ENCODE results near the gene MYO18B.

DNA sequence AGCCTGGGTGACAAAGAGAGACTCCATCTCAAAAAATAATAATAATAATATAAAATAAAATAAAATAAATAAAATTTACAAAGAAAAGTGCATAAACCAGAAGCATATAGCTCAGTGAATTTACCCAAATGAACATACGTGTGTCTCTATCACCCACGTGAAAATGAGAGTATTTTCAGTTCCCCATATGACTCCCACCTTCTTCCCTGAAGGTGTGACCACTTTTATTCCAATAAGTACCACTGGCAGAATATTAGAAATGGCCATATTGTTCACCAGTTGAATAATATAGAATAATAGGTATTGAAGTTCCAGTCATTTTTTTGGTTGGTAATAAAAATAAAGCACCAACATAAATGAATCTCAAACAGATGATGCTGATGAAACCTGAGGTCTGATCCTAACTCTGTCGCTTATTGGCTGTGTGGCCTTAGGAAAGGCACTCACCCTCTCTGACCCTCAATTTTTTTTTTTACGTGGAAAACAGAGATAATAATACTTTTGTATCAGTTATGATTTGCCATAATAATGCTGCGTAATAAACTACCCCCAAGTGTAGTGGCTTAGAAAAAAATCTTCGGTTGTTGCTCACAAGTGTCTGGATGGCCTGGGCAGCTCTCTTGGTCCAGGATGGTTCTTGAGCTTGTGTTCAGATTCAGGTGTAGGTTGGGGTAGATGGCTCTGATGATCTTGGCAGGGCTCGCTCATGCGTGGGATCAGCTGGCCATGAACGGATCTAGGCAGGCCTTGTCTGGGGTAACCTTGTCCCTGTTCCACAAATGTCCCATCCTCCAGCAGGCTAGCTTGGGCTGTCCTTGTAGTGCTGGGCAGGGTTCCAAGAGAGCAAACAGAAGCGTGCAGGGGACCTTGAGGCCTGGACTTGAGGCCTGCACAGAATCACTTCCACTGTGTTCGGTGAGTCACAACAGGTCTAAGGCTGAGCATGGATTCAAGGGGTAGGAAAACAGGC, 88.1 kb downstream of the MYO18B start:
- TF ChIP-seq POLR2A (IDR thresholded peaks at IDR 0.05) (no peak), EP300 (IDR thresholded peaks at IDR 0.05) (no peak)
- TF ChIP-seq, protein P1, sequence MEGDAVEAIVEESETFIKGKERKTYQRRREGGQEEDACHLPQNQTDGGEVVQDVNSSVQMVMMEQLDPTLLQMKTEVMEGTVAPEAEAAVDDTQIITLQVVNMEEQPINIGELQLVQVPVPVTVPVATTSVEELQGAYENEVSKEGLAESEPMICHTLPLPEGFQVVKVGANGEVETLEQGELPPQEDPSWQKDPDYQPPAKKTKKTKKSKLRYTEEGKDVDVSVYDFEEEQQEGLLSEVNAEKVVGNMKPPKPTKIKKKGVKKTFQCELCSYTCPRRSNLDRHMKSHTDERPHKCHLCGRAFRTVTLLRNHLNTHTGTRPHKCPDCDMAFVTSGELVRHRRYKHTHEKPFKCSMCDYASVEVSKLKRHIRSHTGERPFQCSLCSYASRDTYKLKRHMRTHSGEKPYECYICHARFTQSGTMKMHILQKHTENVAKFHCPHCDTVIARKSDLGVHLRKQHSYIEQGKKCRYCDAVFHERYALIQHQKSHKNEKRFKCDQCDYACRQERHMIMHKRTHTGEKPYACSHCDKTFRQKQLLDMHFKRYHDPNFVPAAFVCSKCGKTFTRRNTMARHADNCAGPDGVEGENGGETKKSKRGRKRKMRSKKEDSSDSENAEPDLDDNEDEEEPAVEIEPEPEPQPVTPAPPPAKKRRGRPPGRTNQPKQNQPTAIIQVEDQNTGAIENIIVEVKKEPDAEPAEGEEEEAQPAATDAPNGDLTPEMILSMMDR (IDR thresholded peaks at IDR 0.05): no peak

Measured in ovary (tissue), 3 donors.